ENCODE data around the gene SPRY2. TPM values are rescaled to one million over a fixed set of nuclear protein-coding genes. Genes with fewer than 3 reads are reported as not detected.

SPRY2 gene
- 20.7 and 65.8 TPM in 2 replicates for total RNA-seq

GRCh38 chr13:80341101-80341755 is at the start of gene SPRY2:
Gene SPRY2, minus strand, starts transcription at chr13:80341126. Its CDS starts 3,421 bp downstream, at chr13:80337705.

